Left renal cortex interstitium (tissue), 4 donors: ENCODE data around the gene LARP4. TPM values are rescaled to one million over a fixed set of nuclear protein-coding genes. Genes with fewer than 3 reads are reported as not detected.
"Not testable (repeated sequence)": the region's sequence is repeated elsewhere in the genome, so short reads cannot be mapped to it uniquely, and the experiment has no call there.

Experiments
- DNase-seq, 4 donors: peaks; one replicate each; pipeline ENCODE4 v3.0.0-alpha.2; 2013; ENCODE audit warnings: low read depth in 4 of 4, low spot score in 2 of 4, missing footprints in 1 of 4
- polyA plus RNA-seq, 4 donors: library from polyadenylated mRNA; unstranded; fragments of 120-200 nt; gene quantifications; one replicate each; pipeline ENCODE4 v1.2.1, GENCODE V29; 2013; ENCODE audit not compliant: insufficient read length in 4 of 4

Gene LARP4
- polyA plus RNA-seq = 10 to 100 TPM; 34.2 to 49.8 (median 41.6) TPM

- DNase-seq = peak; percentile 85 to 96 (median 93)
These were observed at the start of gene LARP4 for GRCh38 chr12:50400638-50401499. Gene LARP4, plus strand, starts transcription at chr12:50400885. Its CDS starts 126 bp downstream, at chr12:50401011.

- no peak for DNase-seq
These were observed 49.3 kb upstream of the LARP4 start for GRCh38 chr12:50351120-50352043.

- DNase-seq = no peak
These were observed 47.3 kb upstream of the LARP4 start for GRCh38 chr12:50353404-50353803.

GRCh38 chr12:50353869-50354593 lies 46.7 kb upstream of the LARP4 start:
- no peak for DNase-seq

- no peak for DNase-seq
These were observed 45.8 kb upstream of the LARP4 start for GRCh38 chr12:50354908-50355307.

- no peak for DNase-seq
These were observed 45.3 kb upstream of the LARP4 start for GRCh38 chr12:50355365-50355764.

- no peak for DNase-seq
These were observed 38.0 kb upstream of the LARP4 start for GRCh38 chr12:50362671-50363070.

GRCh38 chr12:50363141-50363540 lies 37.5 kb upstream of the LARP4 start:
- DNase-seq = no peak

GRCh38 chr12:50365709-50366406 lies 34.8 kb upstream of the LARP4 start:
- DNase-seq = no peak

- not testable (repeated sequence) for DNase-seq
These were observed 30.0 kb upstream of the LARP4 start for GRCh38 chr12:50370672-50371071.

- no peak for DNase-seq
These were observed 24.9 kb upstream of the LARP4 start for GRCh38 chr12:50375802-50376201.

- DNase-seq = no peak
These were observed 19.8 kb upstream of the LARP4 start for GRCh38 chr12:50380761-50381325.

- DNase-seq = peak in 1 of 4 donors; percentile 10
These were observed 13.2 kb upstream of the LARP4 start for GRCh38 chr12:50387487-50387886.

GRCh38 chr12:50387972-50388478 lies 12.7 kb upstream of the LARP4 start:
- no peak for DNase-seq

GRCh38 chr12:50388793-50389192 lies 11.9 kb upstream of the LARP4 start:
- DNase-seq = not testable (repeated sequence)

- no peak for DNase-seq
These were observed 10.4 kb upstream of the LARP4 start for GRCh38 chr12:50390316-50390741.

GRCh38 chr12:50394469-50395029 lies 6.1 kb upstream of the LARP4 start:
- DNase-seq = no peak

GRCh38 chr12:50397117-50397650 lies 3.5 kb upstream of the LARP4 start:
- no peak for DNase-seq

GRCh38 chr12:50398931-50399330 lies 1.8 kb upstream of the LARP4 start:
- DNase-seq = no peak
